Measurements from ENCODE around the gene CUL3. TPM values are rescaled to one million over a fixed set of nuclear protein-coding genes. Genes with fewer than 3 reads are reported as not detected.

The CUL3 gene
- total and polyA plus RNA-seq, 2 of the 8 experiments (the other 6 are each of a cell fraction or from before 2014, with no cell fraction given) = 28.5 to 113 TPM

GRCh38 chr2:224449212-224450147, 135.7 kb downstream of the CUL3 start (continued):
- TF ChIP-seq CTCF (IDR thresholded peaks at IDR 0.05; ENCODE audit: control extremely low read depth in 1 of 3, insufficient read depth in 1 of 3, low read depth in 1 of 3, low read length in 3 of 3) (peak in 2 of 3 experiments; percentile 46 to 66; a peak in 3 of 4 replicates), RAD21 (IDR thresholded peaks at IDR 0.05 in 1 of 2, conservative IDR thresholded peaks at IDR 0.05 in 1 of 2; ENCODE audit: low read depth in 2 of 2, low read length in 2 of 2) (peak; percentile 53 to 65)

Measured in H1 (cell line).